ENCODE measurements around the gene JMJD8. TPM values are rescaled to one million over a fixed set of nuclear protein-coding genes. Genes with fewer than 3 reads are reported as not detected.

The JMJD8 gene
- total RNA-seq, 2 experiments from 2014 or later, result 22.0 to 23.6 TPM

DNA sequence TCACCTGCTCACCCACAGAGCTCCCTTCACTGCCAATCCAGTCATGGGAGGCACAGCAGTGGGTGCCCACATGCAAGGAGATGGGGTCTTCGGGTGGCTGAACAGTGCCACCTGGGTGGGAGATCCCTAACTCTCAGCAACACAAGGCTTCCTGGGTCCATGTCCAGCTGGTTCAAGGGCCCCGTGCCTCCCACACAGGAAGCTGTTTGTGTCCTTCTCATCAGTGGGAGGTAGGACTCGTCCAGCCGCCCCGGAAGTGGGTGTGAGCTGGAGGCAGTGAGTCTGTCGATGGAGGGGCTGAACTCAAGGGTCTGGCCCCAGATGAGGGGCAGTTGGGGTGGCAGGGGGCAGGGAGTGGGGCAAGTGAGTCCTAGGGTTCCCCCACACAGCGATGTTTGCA, 19.9 kb upstream of the JMJD8 start:
- TF ChIP-seq, protein P1, sequence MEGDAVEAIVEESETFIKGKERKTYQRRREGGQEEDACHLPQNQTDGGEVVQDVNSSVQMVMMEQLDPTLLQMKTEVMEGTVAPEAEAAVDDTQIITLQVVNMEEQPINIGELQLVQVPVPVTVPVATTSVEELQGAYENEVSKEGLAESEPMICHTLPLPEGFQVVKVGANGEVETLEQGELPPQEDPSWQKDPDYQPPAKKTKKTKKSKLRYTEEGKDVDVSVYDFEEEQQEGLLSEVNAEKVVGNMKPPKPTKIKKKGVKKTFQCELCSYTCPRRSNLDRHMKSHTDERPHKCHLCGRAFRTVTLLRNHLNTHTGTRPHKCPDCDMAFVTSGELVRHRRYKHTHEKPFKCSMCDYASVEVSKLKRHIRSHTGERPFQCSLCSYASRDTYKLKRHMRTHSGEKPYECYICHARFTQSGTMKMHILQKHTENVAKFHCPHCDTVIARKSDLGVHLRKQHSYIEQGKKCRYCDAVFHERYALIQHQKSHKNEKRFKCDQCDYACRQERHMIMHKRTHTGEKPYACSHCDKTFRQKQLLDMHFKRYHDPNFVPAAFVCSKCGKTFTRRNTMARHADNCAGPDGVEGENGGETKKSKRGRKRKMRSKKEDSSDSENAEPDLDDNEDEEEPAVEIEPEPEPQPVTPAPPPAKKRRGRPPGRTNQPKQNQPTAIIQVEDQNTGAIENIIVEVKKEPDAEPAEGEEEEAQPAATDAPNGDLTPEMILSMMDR (IDR thresholded peaks at IDR 0.05), result no peak
- Histone ChIP-seq H3K4me1 (ENCODE audit: insufficient read depth, low read length) (peaks cover 54% of the 10 kb centered on the region), H3K27ac (ENCODE audit: low read depth in 1 of 2, low read length in 2 of 2) (no peak overlapping the region), H3K4me3 (ENCODE audit: low read length) (no peak overlapping the region), H3K36me3 (ENCODE audit: insufficient read depth, low read length) (no peaks in the 10 kb centered on the region), H3K9me3 (ENCODE audit: control insufficient read depth in 1 of 2, insufficient read depth in 1 of 2, low read length in 2 of 2) (peaks cover 0 to 62% of the 10 kb centered on the region in 2 experiments), H3K27me3 (ENCODE audit: control insufficient read depth in 1 of 2, insufficient read depth in 2 of 2, low read length in 2 of 2) (peaks cover 68 to 72% of the 10 kb centered on the region in 2 experiments)
- DNase-seq, result no peak
- Mint-ChIP-seq H3K9me3 (no peaks in the 10 kb centered on the region), H3K4me3 (no peak overlapping the region), H3K27ac (no peak overlapping the region), H3K27me3 (peaks cover 48% of the 10 kb centered on the region), H3K36me3 (ENCODE audit: low read depth) (no peaks in the 10 kb centered on the region), H3K4me1 (ENCODE audit: low read depth) (no peaks in the 10 kb centered on the region)
- ChIA-PET CTCF (no interaction called here), POLR2A (interaction anchor here (1.0 to 1.6 kb wide), 3 partner anchors 9 to 24 kb away, joined by 3 to 10 read pairs (median 4); partner anchors contain the start of genes ANTKMT and STUB1)
- intact Hi-C loops (cut with DNase I, micrococcal nuclease), result no loop called here
- no peak for ATAC-seq (ENCODE audit: poor library complexity)

DNA sequence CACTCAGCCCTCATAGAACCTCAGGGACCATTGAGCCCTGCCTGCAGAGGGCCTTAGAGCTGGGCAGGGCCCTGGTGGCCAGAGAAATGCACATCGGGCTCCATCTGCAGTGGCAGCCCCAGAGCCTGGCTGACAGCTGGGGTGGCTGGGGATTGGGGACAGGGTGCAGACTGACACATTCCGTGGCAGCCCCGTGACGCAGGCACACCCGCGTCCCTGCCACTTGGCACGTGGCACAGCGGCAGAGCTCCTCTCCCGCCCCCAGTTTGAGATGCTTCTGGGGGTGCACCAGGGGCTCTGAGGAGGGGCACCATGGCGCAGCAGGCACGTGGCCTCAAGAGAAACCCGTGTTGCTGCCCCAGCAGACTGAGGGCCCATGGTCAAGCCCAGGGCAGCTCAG, 19.3 kb upstream of the JMJD8 start:
- no peak overlapping the region for H3K4me3 Mint-ChIP-seq
- intact Hi-C loops (cut with DNase I, micrococcal nuclease), result no loop called here
- Histone ChIP-seq H3K36me3 (ENCODE audit: insufficient read depth, low read length) (no peaks in the 10 kb centered on the region), H3K27me3 (ENCODE audit: control insufficient read depth in 1 of 2, insufficient read depth in 2 of 2, low read length in 2 of 2) (peaks cover 62 to 67% of the 10 kb centered on the region in 2 experiments), H3K4me3 (ENCODE audit: low read length) (no peak overlapping the region), H3K9me3 (ENCODE audit: control insufficient read depth in 1 of 2, insufficient read depth in 1 of 2, low read length in 2 of 2) (peaks cover 0 to 62% of the 10 kb centered on the region in 2 experiments), H3K27ac (ENCODE audit: low read depth in 1 of 2, low read length in 2 of 2) (no peak overlapping the region), H3K4me1 (ENCODE audit: insufficient read depth, low read length) (peaks cover 60% of the 10 kb centered on the region)
- ChIA-PET POLR2A (interaction anchor here (1.6 kb wide), 1 partner anchor 8 kb away, joined by 10 read pairs; no protein-coding TSS in a partner anchor), CTCF (no interaction called here)
- H3K9me3 Mint-ChIP-seq, result no peaks in the 10 kb centered on the region
- H3K27me3 Mint-ChIP-seq, result peaks cover 42% of the 10 kb centered on the region
- no peak for ATAC-seq (ENCODE audit: poor library complexity)
- TF ChIP-seq, protein P1 (IDR thresholded peaks at IDR 0.05), result no peak
- no peak overlapping the region for H3K27ac Mint-ChIP-seq
- no peaks in the 10 kb centered on the region for H3K4me1 Mint-ChIP-seq (ENCODE audit: low read depth)
- no peaks in the 10 kb centered on the region for H3K36me3 Mint-ChIP-seq (ENCODE audit: low read depth)
- DNase-seq, result no peak

DNA sequence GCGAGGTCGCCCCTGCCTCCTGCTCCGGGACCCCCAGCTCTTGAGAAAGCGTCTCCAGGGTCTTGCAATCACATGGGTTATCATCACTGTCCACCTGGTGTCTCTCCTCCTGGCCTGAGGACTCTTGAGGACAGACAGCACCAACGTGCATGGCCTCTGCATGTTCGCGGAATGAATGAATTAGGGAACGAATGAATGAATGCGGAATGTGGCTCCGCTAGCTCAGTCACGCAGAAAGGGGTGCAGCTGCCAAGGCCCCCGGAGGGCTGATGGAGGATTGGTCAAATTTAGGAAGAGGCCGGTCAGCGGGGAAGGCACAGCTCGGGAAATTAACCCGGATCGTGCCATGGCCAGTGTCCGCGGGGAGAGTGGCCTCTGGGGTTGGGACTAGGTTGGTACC, 18.2 kb upstream of the JMJD8 start:
- H3K27ac Mint-ChIP-seq, result no peak overlapping the region
- no peak overlapping the region for H3K4me3 Mint-ChIP-seq

More for the DNA sequence above, 18.2 kb upstream of the JMJD8 start:
- TF ChIP-seq, protein P1 (IDR thresholded peaks at IDR 0.05), result no peak
- intact Hi-C loops (cut with DNase I, micrococcal nuclease), result no loop called here
- ATAC-seq (ENCODE audit: poor library complexity) (no peak), DNase-seq (no peak)
- Histone ChIP-seq H3K4me3 (ENCODE audit: low read length) (no peak overlapping the region), H3K27me3 (ENCODE audit: control insufficient read depth in 1 of 2, insufficient read depth in 2 of 2, low read length in 2 of 2) (peaks cover 53 to 57% of the 10 kb centered on the region in 2 experiments), H3K4me1 (ENCODE audit: insufficient read depth, low read length) (peaks cover 62% of the 10 kb centered on the region), H3K9me3 (ENCODE audit: control insufficient read depth in 1 of 2, insufficient read depth in 1 of 2, low read length in 2 of 2) (peaks cover 0 to 62% of the 10 kb centered on the region in 2 experiments), H3K27ac (ENCODE audit: low read depth in 1 of 2, low read length in 2 of 2) (no peak overlapping the region), H3K36me3 (ENCODE audit: insufficient read depth, low read length) (no peaks in the 10 kb centered on the region)
- ChIA-PET POLR2A (no interaction called here), CTCF (interaction anchor here (1.0 kb wide), 1 partner anchor 34 kb away, joined by 3 read pairs; the partner anchor contains the start of gene RHOT2)
- Mint-ChIP-seq H3K27me3 (peaks cover 32% of the 10 kb centered on the region), H3K36me3 (ENCODE audit: low read depth) (no peaks in the 10 kb centered on the region), H3K4me1 (ENCODE audit: low read depth) (no peaks in the 10 kb centered on the region), H3K9me3 (no peaks in the 10 kb centered on the region)

All from CD4-positive, alpha-beta T cell (primary cell).